Activated naive CD4-positive, alpha-beta T cell treated with anti-CD3 and anti-CD28 coated beads, Interleukin-2, amount 10 ng/mL, durations not matched to agents 7 days and 5 days (primary cell): ENCODE results near the gene NTM.

Experiments
- CTCF ChIA-PET: fragments of 350-600 bp; sonication (Branson Sonifier 250); formaldehyde crosslinking; loops from one replicate; lab custom pipeline; 2021; ENCODE audit warnings: antibody characterized with exemption; lab: Charles Lee
- DNase-seq: peaks from one replicate; pipeline ENCODE4 v3.0.0-alpha.2; 2020
- H3K27ac Mint-ChIP-seq: one replicate; pipeline ENCODE4 v1.8.0; 2021; ENCODE audit warnings: mild to moderate bottlenecking, moderate library complexity, mixed read lengths
- H3K27me3 Mint-ChIP-seq: one replicate; pipeline ENCODE4 v1.8.0; 2021; ENCODE audit warnings: mild to moderate bottlenecking, mixed read lengths
- H3K36me3 Mint-ChIP-seq: one replicate; pipeline ENCODE4 v1.8.0; 2021; ENCODE audit warnings: mixed read lengths
- H3K4me1 Mint-ChIP-seq: one replicate; pipeline ENCODE4 v1.8.0; 2021; ENCODE audit warnings: mixed read lengths
- H3K4me3 Mint-ChIP-seq: one replicate; pipeline ENCODE4 v1.8.0; 2021; ENCODE audit warnings: mild to moderate bottlenecking, moderate library complexity, mixed read lengths
- H3K9me3 Mint-ChIP-seq: one replicate; pipeline ENCODE4 v1.8.0; 2021; ENCODE audit warnings: mixed read lengths

The NTM gene

GRCh38 chr11:132205496-132205895 is 835.1 kb downstream of the NTM start:
- Mint-ChIP-seq H3K27me3 (no peaks in the 10 kb centered on the region), H3K4me1 (no peaks in the 10 kb centered on the region), H3K27ac (no peak overlapping the region), H3K9me3 (peaks cover 5% of the 10 kb centered on the region), H3K4me3 (no peak overlapping the region), H3K36me3 (no peaks in the 10 kb centered on the region)
- CTCF ChIA-PET: no interaction called here
- no peak for DNase-seq

- Mint-ChIP-seq H3K27ac (no peak overlapping the region), H3K4me3 (no peak overlapping the region), H3K36me3 (no peaks in the 10 kb centered on the region), H3K9me3 (peaks cover 7% of the 10 kb centered on the region), H3K27me3 (no peaks in the 10 kb centered on the region), H3K4me1 (no peaks in the 10 kb centered on the region)
- DNase-seq: no peak
- CTCF ChIA-PET: no interaction called here
These were observed 836.6 kb downstream of the NTM start for GRCh38 chr11:132206993-132207392.

GRCh38 chr11:132208477-132209055 is 838.2 kb downstream of the NTM start:
- H3K4me1 Mint-ChIP-seq: no peaks in the 10 kb centered on the region
- H3K4me3 Mint-ChIP-seq: no peak overlapping the region
- CTCF ChIA-PET: no interaction called here
- peaks cover 7% of the 10 kb centered on the region for H3K9me3 Mint-ChIP-seq
- no peak for DNase-seq
- H3K27ac Mint-ChIP-seq: no peak overlapping the region
- H3K36me3 Mint-ChIP-seq: no peaks in the 10 kb centered on the region
- no peaks in the 10 kb centered on the region for H3K27me3 Mint-ChIP-seq

- Mint-ChIP-seq H3K4me1 (no peaks in the 10 kb centered on the region), H3K4me3 (no peak overlapping the region), H3K27ac (no peak overlapping the region), H3K27me3 (no peaks in the 10 kb centered on the region), H3K36me3 (no peaks in the 10 kb centered on the region), H3K9me3 (peaks cover 15% of the 10 kb centered on the region)
- DNase-seq: no peak
- CTCF ChIA-PET: no interaction called here
These were observed 841.1 kb downstream of the NTM start for GRCh38 chr11:132211479-132211878.

GRCh38 chr11:132217856-132218255 is 847.4 kb downstream of the NTM start:
- H3K4me1 Mint-ChIP-seq: no peaks in the 10 kb centered on the region
- no peaks in the 10 kb centered on the region for H3K36me3 Mint-ChIP-seq
- H3K4me3 Mint-ChIP-seq: no peak overlapping the region
- H3K27ac Mint-ChIP-seq: no peak overlapping the region
- no peaks in the 10 kb centered on the region for H3K27me3 Mint-ChIP-seq
- H3K9me3 Mint-ChIP-seq: peaks cover 12% of the 10 kb centered on the region
- no peak for DNase-seq
- CTCF ChIA-PET: no interaction called here

- no peak overlapping the region for H3K4me3 Mint-ChIP-seq
- H3K9me3 Mint-ChIP-seq: peaks cover 11% of the 10 kb centered on the region
- no peaks in the 10 kb centered on the region for H3K36me3 Mint-ChIP-seq
- no peaks in the 10 kb centered on the region for H3K4me1 Mint-ChIP-seq
- CTCF ChIA-PET: no interaction called here
- no peaks in the 10 kb centered on the region for H3K27me3 Mint-ChIP-seq
- DNase-seq: no peak
- no peak overlapping the region for H3K27ac Mint-ChIP-seq
These were observed 850.1 kb downstream of the NTM start for GRCh38 chr11:132220474-132220873.

GRCh38 chr11:132222345-132222744 is 851.9 kb downstream of the NTM start:
- CTCF ChIA-PET: no interaction called here
- H3K36me3 Mint-ChIP-seq: no peaks in the 10 kb centered on the region
- H3K4me3 Mint-ChIP-seq: no peak overlapping the region
- peaks cover 16% of the 10 kb centered on the region for H3K9me3 Mint-ChIP-seq
- no peak for DNase-seq
- no peaks in the 10 kb centered on the region for H3K4me1 Mint-ChIP-seq
- H3K27ac Mint-ChIP-seq: no peak overlapping the region
- no peaks in the 10 kb centered on the region for H3K27me3 Mint-ChIP-seq

- Mint-ChIP-seq H3K27ac (no peak overlapping the region), H3K4me3 (no peak overlapping the region), H3K4me1 (no peaks in the 10 kb centered on the region), H3K36me3 (no peaks in the 10 kb centered on the region), H3K27me3 (no peaks in the 10 kb centered on the region), H3K9me3 (peaks cover 18% of the 10 kb centered on the region)
- no peak for DNase-seq
- CTCF ChIA-PET: no interaction called here
These were observed 856.1 kb downstream of the NTM start for GRCh38 chr11:132226522-132226921.

- Mint-ChIP-seq H3K27ac (no peak overlapping the region), H3K4me3 (no peak overlapping the region), H3K4me1 (no peaks in the 10 kb centered on the region), H3K27me3 (no peaks in the 10 kb centered on the region), H3K9me3 (peaks cover 17% of the 10 kb centered on the region), H3K36me3 (no peaks in the 10 kb centered on the region)
- CTCF ChIA-PET: no interaction called here
- DNase-seq: no peak
These were observed 858.4 kb downstream of the NTM start for GRCh38 chr11:132228746-132229325.

GRCh38 chr11:132231656-132232347 is 861.4 kb downstream of the NTM start:
- no peak for DNase-seq
- Mint-ChIP-seq H3K27ac (no peak overlapping the region), H3K9me3 (peaks cover 16% of the 10 kb centered on the region), H3K4me1 (no peaks in the 10 kb centered on the region), H3K36me3 (no peaks in the 10 kb centered on the region), H3K4me3 (no peak overlapping the region), H3K27me3 (no peaks in the 10 kb centered on the region)
- CTCF ChIA-PET: no interaction called here

GRCh38 chr11:132234878-132235277 is 864.5 kb downstream of the NTM start:
- Mint-ChIP-seq H3K27me3 (no peaks in the 10 kb centered on the region), H3K9me3 (peaks cover 8% of the 10 kb centered on the region), H3K27ac (no peak overlapping the region), H3K4me1 (no peaks in the 10 kb centered on the region), H3K36me3 (no peaks in the 10 kb centered on the region), H3K4me3 (no peak overlapping the region)
- CTCF ChIA-PET: no interaction called here
- DNase-seq: no peak

GRCh38 chr11:132237781-132238180 is 867.4 kb downstream of the NTM start:
- Mint-ChIP-seq H3K36me3 (no peaks in the 10 kb centered on the region), H3K4me1 (no peaks in the 10 kb centered on the region), H3K9me3 (peaks cover 4% of the 10 kb centered on the region), H3K4me3 (no peak overlapping the region), H3K27ac (no peak overlapping the region), H3K27me3 (no peaks in the 10 kb centered on the region)
- CTCF ChIA-PET: no interaction called here
- DNase-seq: no peak

- Mint-ChIP-seq H3K27me3 (no peaks in the 10 kb centered on the region), H3K36me3 (no peaks in the 10 kb centered on the region), H3K4me3 (no peak overlapping the region), H3K27ac (no peak overlapping the region), H3K9me3 (peaks cover 4% of the 10 kb centered on the region), H3K4me1 (no peaks in the 10 kb centered on the region)
- CTCF ChIA-PET: no interaction called here
- no peak for DNase-seq
These were observed 868.0 kb downstream of the NTM start for GRCh38 chr11:132238331-132238866.

GRCh38 chr11:132240374-132240773 is 870.0 kb downstream of the NTM start:
- CTCF ChIA-PET: no interaction called here
- Mint-ChIP-seq H3K27ac (no peak overlapping the region), H3K27me3 (no peaks in the 10 kb centered on the region), H3K4me1 (no peaks in the 10 kb centered on the region), H3K9me3 (no peaks in the 10 kb centered on the region), H3K36me3 (no peaks in the 10 kb centered on the region), H3K4me3 (no peak overlapping the region)
- DNase-seq: no peak

GRCh38 chr11:132242632-132243031 is 872.2 kb downstream of the NTM start:
- Mint-ChIP-seq H3K4me1 (no peaks in the 10 kb centered on the region), H3K9me3 (peaks cover 1% of the 10 kb centered on the region), H3K36me3 (no peaks in the 10 kb centered on the region), H3K27me3 (no peaks in the 10 kb centered on the region), H3K27ac (no peak overlapping the region), H3K4me3 (no peak overlapping the region)
- CTCF ChIA-PET: interaction anchor here (0.9 kb wide), 1 partner anchor 8 kb away, joined by 4 read pairs; no protein-coding TSS in a partner anchor
- DNase-seq: no peak
